Panc1 (cell line): ENCODE results near the gene GSTK1. TPM values are rescaled to one million over a fixed set of nuclear protein-coding genes. Genes with fewer than 3 reads are reported as not detected.

Source experiments
- ATAC-seq: fragments of 200-7000 bp; cut with Tn5 transposase; 2 replicates; pipeline ENCODE4 v1.9.1; 2020; ENCODE audit warnings: mild to moderate bottlenecking, moderate library complexity
- BruUV-seq: library from RNA; stranded (reverse); fragments of 400-500 nt; replicated peaks from 2 replicates; lab custom pipeline; 2021; lab: Mats Ljungman, UMichigan
- CTCF ChIA-PET: fragments of 300-600 bp; sonication (Branson Sonifier 250); formaldehyde crosslinking; loops from one replicate; lab custom pipeline; 2022; ENCODE audit warnings: antibody characterized with exemption; lab: Charles Lee
- POLR2A ChIA-PET: fragments of 300-600 bp; sonication (Branson Sonifier 250); formaldehyde crosslinking; loops from one replicate; lab custom pipeline; 2022; ENCODE audit warnings: antibody characterized with exemption; lab: Charles Lee
- DNase-seq: peaks from one replicate; pipeline ENCODE4 v3.0.0-alpha.2; 2010; ENCODE audit warnings: low read depth, low spot score
- H3K27ac ChIP-seq: 2 replicates; pipeline ENCODE4 v1.5.1; 2011; ENCODE audit warnings: mild to moderate bottlenecking, low read length, inconsistent platforms
- H3K27me3 ChIP-seq: fragments of 200-500 bp; sonication (Bioruptor generic); 2 replicates; pipeline ENCODE4 v1.6.0; 2014; ENCODE audit warnings: low read length, inconsistent platforms; ENCODE audit not compliant: control insufficient read depth, insufficient read depth
- H3K36me3 ChIP-seq: fragments of 200-500 bp; sonication (Bioruptor generic); 2 replicates; pipeline ENCODE4 v1.5.1; 2014; ENCODE audit warnings: inconsistent platforms, mild to moderate bottlenecking, low read length, moderate library complexity; ENCODE audit not compliant: control insufficient read depth, insufficient read depth
- H3K4me1 ChIP-seq: 2 replicates; pipeline ENCODE4 v1.5.1; 2011; ENCODE audit warnings: inconsistent platforms, mild to moderate bottlenecking, low read length, moderate library complexity; ENCODE audit not compliant: control insufficient read depth, insufficient read depth
- H3K4me3 ChIP-seq, 2 experiments: 2 replicates each; pipeline ENCODE4 v1.5.1; 2011 to 2012; ENCODE audit warnings: low read depth in 2 of 2, low read length in 2 of 2, mild to moderate bottlenecking in 2 of 2, inconsistent platforms in 1 of 2, moderate library complexity in 1 of 2
- H3K9me3 ChIP-seq: fragments of 200-500 bp; sonication (Bioruptor generic); 2 replicates; pipeline ENCODE4 v1.5.1; 2014; ENCODE audit warnings: low read depth, mild to moderate bottlenecking, inconsistent platforms, low read length, moderate library complexity; ENCODE audit not compliant: control insufficient read depth, insufficient read depth
- CTCF ChIP-seq: fragments of 450-650 bp; IDR thresholded peaks from 2 replicates; pipeline ENCODE4 v1.5.1; 2017; ENCODE audit warnings: mild to moderate bottlenecking
- POLR2AphosphoS5 ChIP-seq: IDR thresholded peaks from 2 replicates; pipeline ENCODE4 v1.6.1; 2012; ENCODE audit warnings: mild to moderate bottlenecking, low read depth, low read length, moderate library complexity
- REST ChIP-seq, 2 experiments: IDR thresholded peaks; 2 replicates each; pipeline ENCODE4 v1.6.1; 2011 to 2012; ENCODE audit warnings: low read depth in 2 of 2, control low read depth in 1 of 2, low read length in 1 of 2, mild to moderate bottlenecking in 1 of 2, moderate library complexity in 1 of 2; ENCODE audit not compliant: insufficient read depth in 1 of 2
- SIN3A ChIP-seq: IDR thresholded peaks from 2 replicates; pipeline ENCODE4 v1.6.1; 2012; ENCODE audit warnings: low read depth, mild to moderate bottlenecking, low read length, moderate library complexity, borderline replicate concordance; ENCODE audit not compliant: insufficient read depth
- TCF7L2 ChIP-seq: IDR thresholded peaks from 2 replicates; pipeline ENCODE4 v1.6.1; 2011; ENCODE audit warnings: mild to moderate bottlenecking, low read depth, low read length, inconsistent platforms
- in situ Hi-C: cut with HindIII; loops from 2 replicates; pipeline ENCODE4 v1.10.0; 2016; ENCODE audit warnings: low sequenced_read_pairs, low pct_unique_long_range_greater_than_20kb
- intact Hi-C: fragments of 100-400 bp; cut with micrococcal nuclease; formaldehyde crosslinking; loops from one replicate; pipeline ENCODE4 v1.10.0; 2022; ENCODE audit not compliant: unreplicated experiment
- total RNA-seq: library from RNA; stranded (reverse); gene quantifications from one replicate; pipeline ENCODE4 v1.2.1, GENCODE V29; 2021; ENCODE audit not compliant: unreplicated experiment

The GSTK1 gene
- total RNA-seq, 1 experiment from 2014 or later = 100 TPM

- CTCF ChIA-PET = no interaction called here
- H3K9me3 ChIP-seq = no peaks in the 10 kb centered on the region
- in situ Hi-C loops (no loop called here), intact Hi-C loops (no loop called here)
- no peak overlapping the region for H3K4me3 ChIP-seq
- no peaks in the 10 kb centered on the region for H3K36me3 ChIP-seq
- TF ChIP-seq CTCF (no peak), POLR2AphosphoS5 (no peak), SIN3A (no peak), REST (IDR thresholded peaks at IDR 0.05; ENCODE audit: insufficient read depth in 1 of 2, low read depth in 2 of 2, low read length in 1 of 2) (no peak), TCF7L2 (no peak)
- H3K27me3 ChIP-seq = no peaks in the 10 kb centered on the region
- DNase-seq (no peak), ATAC-seq (no peak)
- no peak overlapping the region for H3K27ac ChIP-seq
- POLR2A ChIA-PET = no interaction called here
- BruUV-seq = no TSS peak
- H3K4me1 ChIP-seq = no peaks in the 10 kb centered on the region
These were observed 11.2 kb upstream of the GSTK1 start for GRCh38 chr7:143252006-143252405.

- no peak for TF ChIP-seq TCF7L2
- no peak for TF ChIP-seq POLR2AphosphoS5
- no peak for TF ChIP-seq CTCF
- TF ChIP-seq SIN3A = no peak
- TF ChIP-seq REST (IDR thresholded peaks at IDR 0.05; ENCODE audit: insufficient read depth in 1 of 2, low read depth in 2 of 2, low read length in 1 of 2) = no peak
These were observed 7.7 kb upstream of the GSTK1 start for GRCh38 chr7:143255564-143255963.

More at GRCh38 chr7:143255564-143255963, 7.7 kb upstream of the GSTK1 start:
- ATAC-seq (no peak), DNase-seq (no peak)
- in situ Hi-C loops (no loop called here), intact Hi-C loops (no loop called here)
- no peaks in the 10 kb centered on the region for H3K9me3 ChIP-seq
- H3K27me3 ChIP-seq = no peaks in the 10 kb centered on the region
- POLR2A ChIA-PET = no interaction called here
- CTCF ChIA-PET = interaction anchor here (1.6 kb wide), 1 partner anchor 15 kb away, joined by 4 read pairs; no protein-coding TSS in a partner anchor
- no TSS peak for BruUV-seq
- H3K4me1 ChIP-seq = no peaks in the 10 kb centered on the region
- H3K36me3 ChIP-seq = no peaks in the 10 kb centered on the region
- H3K4me3 ChIP-seq = no peak overlapping the region
- no peak overlapping the region for H3K27ac ChIP-seq
